Mesendoderm (in vitro differentiated cells): ENCODE measurements around the gene UBA7. TPM values are rescaled to one million over a fixed set of nuclear protein-coding genes. Genes with fewer than 3 reads are reported as not detected.
A peak's percentile ranks its signal among the peaks of the same experiment; 100 is the strongest.

Experiments
- DNase-seq: peaks from one replicate; pipeline ENCODE4 v3.0.0; 2013
- H2AK5ac ChIP-seq: 2 replicates; pipeline ENCODE4 v1.6.1; 2013; ENCODE audit warnings: low read length, inconsistent platforms
- H2BK120ac ChIP-seq: 2 replicates; pipeline ENCODE4 v1.6.1; 2013; ENCODE audit warnings: low read depth, mild to moderate bottlenecking, low read length, moderate library complexity, mixed read lengths
- H2BK15ac ChIP-seq: replicated peaks from 2 replicates; pipeline ENCODE4 v1.6.1; 2013; ENCODE audit warnings: low read depth, mild to moderate bottlenecking, moderate library complexity
- H2BK5ac ChIP-seq: 2 replicates; pipeline ENCODE4 v1.6.1; 2013; ENCODE audit warnings: low read length, inconsistent platforms
- H3K18ac ChIP-seq: 2 replicates; pipeline ENCODE4 v1.6.1; 2013; ENCODE audit warnings: mild to moderate bottlenecking, low read length, mixed read lengths
- H3K23ac ChIP-seq: one replicate; pipeline ENCODE4 v1.6.1; 2013; ENCODE audit warnings: low read length
- H3K27ac ChIP-seq: 2 replicates; pipeline ENCODE4 v1.5.1; 2013; ENCODE audit warnings: low read depth, mild to moderate bottlenecking, inconsistent platforms, low read length, moderate library complexity
- H3K27me3 ChIP-seq: 2 replicates; pipeline ENCODE4 v1.6.1; 2013; ENCODE audit warnings: low read length, control low read depth, mild to moderate bottlenecking, inconsistent platforms; ENCODE audit not compliant: insufficient read depth, poor library complexity
- H3K36me3 ChIP-seq: 2 replicates; pipeline ENCODE4 v1.6.1; 2013; ENCODE audit warnings: low read length, inconsistent platforms; ENCODE audit not compliant: control insufficient read depth, insufficient read depth
- H3K4ac ChIP-seq: one replicate; pipeline ENCODE4 v1.6.1; 2013; ENCODE audit warnings: low read depth, mild to moderate bottlenecking, low read length, moderate library complexity
- H3K4me1 ChIP-seq: 2 replicates; pipeline ENCODE4 v1.6.1; 2013; ENCODE audit warnings: low read depth, low read length, inconsistent platforms; ENCODE audit not compliant: control insufficient read depth
- H3K4me2 ChIP-seq: 2 replicates; pipeline ENCODE4 v1.6.1; 2013; ENCODE audit warnings: low read length
- H3K4me3 ChIP-seq: 2 replicates; pipeline ENCODE4 v1.5.1; 2013; ENCODE audit warnings: mild to moderate bottlenecking, low read length
- H3K56ac ChIP-seq: one replicate; pipeline ENCODE4 v1.6.1; 2013; ENCODE audit warnings: low read length
- H3K79me1 ChIP-seq: 2 replicates; pipeline ENCODE4 v1.6.1; 2013; ENCODE audit warnings: low read length, inconsistent platforms
- H3K79me2 ChIP-seq: 2 replicates; pipeline ENCODE4 v1.6.1; 2013; ENCODE audit warnings: mild to moderate bottlenecking, low read length; ENCODE audit not compliant: control insufficient read depth, insufficient read depth
- H3K9ac ChIP-seq: 2 replicates; pipeline ENCODE4 v1.6.1; 2013; ENCODE audit warnings: low read length, inconsistent platforms
- H4K5ac ChIP-seq: one replicate; pipeline ENCODE4 v1.6.1; 2013; ENCODE audit warnings: low read length
- H4K8ac ChIP-seq: one replicate; pipeline ENCODE4 v1.6.1; 2013; ENCODE audit warnings: low read depth, mild to moderate bottlenecking, control low read depth, low read length, moderate library complexity
- WGBS: extraction: QIAGEN DNeasy Blood & Tissue Kit; methylation state at CpG from one replicate; pipeline ENCODE4 v1.1.7; 2013; ENCODE audit warnings: low lambda C conversion rate, missing lambda C conversion rate; ENCODE audit not compliant: insufficient coverage; ENCODE audit errors: extremely low coverage; 5-methylcytosine and 5-hydroxymethylcytosine counted together
- polyA plus RNA-seq, 2 experiments: library from polyadenylated mRNA; stranded (reverse); fragments of 200-250 nt; gene quantifications; one replicate each; pipeline ENCODE4 v1.2.3, GENCODE V29; 2013

The UBA7 gene
- 0.06 TPM for polyA plus RNA-seq (2013, experiment 1 of 2)
- polyA plus RNA-seq (2013, experiment 2 of 2): 0.17 TPM

- WGBS: no CpG with 5 or more reads among the region's 9 CpGs
- Histone ChIP-seq H2BK15ac (no peak within 1 kb of the TSS), H3K9ac (no peak within 1 kb of the TSS), H3K79me2 (no peaks in the 10 kb centered on the region), H3K56ac (no peak within 1 kb of the TSS), H4K5ac (no peak within 1 kb of the TSS), H3K4me3 (no peak within 1 kb of the TSS), H3K18ac (no peak within 1 kb of the TSS), H2AK5ac (no peak within 1 kb of the TSS), H2BK5ac (no peak within 1 kb of the TSS), H3K23ac (no peak within 1 kb of the TSS), H3K4me1 (no peaks in the 10 kb centered on the region), H3K4me2 (no peak within 1 kb of the TSS), H2BK120ac (no peak within 1 kb of the TSS), H3K79me1 (no peaks in the 10 kb centered on the region), H3K27me3 (no peaks in the 10 kb centered on the region), H4K8ac (no peak within 1 kb of the TSS), H3K27ac (no peak within 1 kb of the TSS), H3K4ac (no peak within 1 kb of the TSS), H3K36me3 (no peaks in the 10 kb centered on the region)
- DNase-seq: no peak
Measured at GRCh38 chr3:49813497-49814174, at the start of gene UBA7. TSS of gene UBA7 (minus strand) at chr3:49813953. CDS start at chr3:49813787, 166 bp downstream.

GRCh38 chr3:49859576-49860305 lies 46.0 kb upstream of the UBA7 start:
- H2BK120ac ChIP-seq: no peak overlapping the region
- no peak overlapping the region for H4K8ac ChIP-seq
- H3K4ac ChIP-seq: no peak overlapping the region
- H3K4me3 ChIP-seq: no peak overlapping the region
- H3K79me2 ChIP-seq: peaks cover 4% of the 10 kb centered on the region
- no peak for DNase-seq
- peaks cover 3% of the 10 kb centered on the region for H3K4me1 ChIP-seq
- no peak overlapping the region for H3K18ac ChIP-seq
- no peak overlapping the region for H3K27ac ChIP-seq
- no peak overlapping the region for H3K56ac ChIP-seq
- H3K79me1 ChIP-seq: peaks cover 4% of the 10 kb centered on the region
- H2AK5ac ChIP-seq: no peak overlapping the region
- H4K5ac ChIP-seq: no peak overlapping the region
- no peaks in the 10 kb centered on the region for H3K36me3 ChIP-seq
- H3K23ac ChIP-seq: no peak overlapping the region
- no peak overlapping the region for H3K9ac ChIP-seq
- H3K27me3 ChIP-seq: no peaks in the 10 kb centered on the region
- no peak overlapping the region for H3K4me2 ChIP-seq
- whole genome bisulfite sequencing: no CpG with 5 or more reads among the region's 12 CpGs
- no peak overlapping the region for H2BK5ac ChIP-seq
- no peak overlapping the region for H2BK15ac ChIP-seq

DNA sequence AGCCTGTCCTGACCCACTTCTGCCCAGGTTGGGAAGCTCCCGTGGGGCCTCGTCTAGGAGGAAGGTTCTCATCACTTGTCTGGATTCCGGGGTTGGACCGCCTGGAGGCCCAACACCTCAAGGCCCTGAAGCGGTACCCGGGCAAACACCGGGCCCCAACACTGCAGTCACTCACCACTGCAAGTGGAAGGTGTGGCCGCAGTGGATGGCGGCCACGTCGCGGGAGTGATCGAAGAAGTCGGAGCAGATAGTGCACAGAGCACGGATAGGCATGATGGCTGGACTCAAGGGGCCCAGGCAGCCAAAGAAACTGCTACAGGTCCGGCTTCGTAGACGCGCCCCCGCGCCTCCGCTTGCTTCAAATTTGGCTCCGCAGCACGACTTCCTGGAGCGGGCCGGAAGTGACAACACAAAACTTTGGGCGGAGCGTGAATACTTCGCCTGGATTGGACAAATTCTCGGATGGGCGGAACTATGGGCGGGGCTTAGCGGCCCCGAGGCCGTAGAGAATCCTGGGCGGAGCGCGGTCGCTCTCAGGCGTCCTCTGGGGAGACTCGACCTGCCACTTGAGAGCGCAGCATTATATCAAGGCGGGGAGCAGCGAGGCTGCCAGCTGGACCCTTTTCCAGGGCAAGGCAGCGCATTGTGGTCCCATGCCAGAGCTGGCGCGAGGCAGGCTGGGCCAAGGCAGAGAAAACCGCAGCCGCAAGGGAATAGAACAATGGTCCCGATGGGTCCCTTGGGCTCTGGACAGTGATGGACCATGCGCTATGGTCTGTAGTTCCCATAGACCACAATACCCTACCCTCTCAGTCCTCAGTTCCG lies 42.6 kb upstream of the UBA7 start, which contains the start of gene TRAIP:
Gene TRAIP (minus strand): TSS at position 384 of the 825 bp plus-strand sequence. CDS start 111 bp downstream, at position 273.
- peak within 1 kb of the TSS; percentile 94 for H3K56ac ChIP-seq
- H4K5ac ChIP-seq: no peak within 1 kb of the TSS
- no peak within 1 kb of the TSS for H3K27ac ChIP-seq
- no peak within 1 kb of the TSS for H2BK5ac ChIP-seq
- no peak within 1 kb of the TSS for H2BK120ac ChIP-seq
- no peaks in the 10 kb centered on the region for H3K36me3 ChIP-seq
- no peaks in the 10 kb centered on the region for H3K27me3 ChIP-seq
- H3K4me2 ChIP-seq: peak within 1 kb of the TSS; percentile 70
- no peak within 1 kb of the TSS for H3K4ac ChIP-seq
- peaks cover 7% of the 10 kb centered on the region for H3K79me1 ChIP-seq
- H3K18ac ChIP-seq: no peak within 1 kb of the TSS
- peak within 1 kb of the TSS; percentile 75 for H3K4me3 ChIP-seq
- no peak within 1 kb of the TSS for H4K8ac ChIP-seq
- H3K23ac ChIP-seq: no peak within 1 kb of the TSS
- no peak within 1 kb of the TSS for H2AK5ac ChIP-seq
- H3K9ac ChIP-seq: peak within 1 kb of the TSS; percentile 88
- H2BK15ac ChIP-seq: no peak within 1 kb of the TSS
- peaks cover 4% of the 10 kb centered on the region for H3K79me2 ChIP-seq
- peak; percentile 96 for DNase-seq
- peaks cover 3% of the 10 kb centered on the region for H3K4me1 ChIP-seq
- no CpG with 5 or more reads among the region's 52 CpGs for WGBS

DNA sequence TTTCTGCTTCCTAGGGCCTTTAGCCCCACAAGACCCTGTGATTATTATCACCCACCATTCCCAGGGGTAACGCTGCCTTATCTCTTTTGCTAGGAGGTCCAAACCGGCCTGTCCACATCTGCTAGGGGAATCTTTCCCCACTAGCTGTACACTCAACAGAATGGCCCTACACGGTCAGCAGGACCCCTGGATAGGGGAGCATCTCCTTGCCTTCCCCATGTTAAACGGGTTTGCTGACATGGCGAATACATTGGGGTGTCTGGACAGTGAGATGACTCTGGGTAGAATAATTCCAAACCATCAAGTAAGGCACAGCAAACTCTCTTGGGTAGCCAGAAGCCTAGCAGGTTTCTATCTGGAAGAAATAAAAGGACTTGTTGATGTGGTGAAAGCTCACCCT lies 41.9 kb upstream of the UBA7 start:
- Histone ChIP-seq H2BK15ac (no peak overlapping the region), H3K18ac (no peak overlapping the region), H3K4ac (no peak overlapping the region), H3K79me2 (peaks cover 4% of the 10 kb centered on the region), H2BK120ac (no peak overlapping the region), H3K27me3 (no peaks in the 10 kb centered on the region), H4K5ac (no peak overlapping the region), H3K4me2 (peak overlapping the region; percentile 56), H3K36me3 (no peaks in the 10 kb centered on the region), H2BK5ac (no peak overlapping the region), H3K79me1 (peaks cover 7% of the 10 kb centered on the region), H3K27ac (no peak overlapping the region), H3K9ac (peak overlapping the region; percentile 88), H3K23ac (no peak overlapping the region), H2AK5ac (no peak overlapping the region), H3K56ac (peak overlapping the region; percentile 94), H4K8ac (no peak overlapping the region), H3K4me3 (peak overlapping the region; percentile 75), H3K4me1 (peaks cover 3% of the 10 kb centered on the region)
- no CpG with 5 or more reads among the region's 5 CpGs for WGBS
- DNase-seq: no peak

GRCh38 chr3:49845694-49846093 lies 31.9 kb upstream of the UBA7 start:
- H3K36me3 ChIP-seq: peaks cover 7% of the 10 kb centered on the region
- WGBS: no CpG with 5 or more reads among the region's 3 CpGs
- no peak overlapping the region for H3K56ac ChIP-seq

More at GRCh38 chr3:49845694-49846093, 31.9 kb upstream of the UBA7 start:
- H4K8ac ChIP-seq: no peak overlapping the region
- no peak overlapping the region for H3K27ac ChIP-seq
- no peak overlapping the region for H3K4ac ChIP-seq
- no peaks in the 10 kb centered on the region for H3K79me2 ChIP-seq
- H2BK120ac ChIP-seq: no peak overlapping the region
- no peaks in the 10 kb centered on the region for H3K4me1 ChIP-seq
- no peak overlapping the region for H3K23ac ChIP-seq
- no peak overlapping the region for H3K9ac ChIP-seq
- no peak overlapping the region for H3K4me2 ChIP-seq
- H2AK5ac ChIP-seq: no peak overlapping the region
- no peak for DNase-seq
- H3K4me3 ChIP-seq: no peak overlapping the region
- H3K27me3 ChIP-seq: no peaks in the 10 kb centered on the region
- no peak overlapping the region for H2BK5ac ChIP-seq
- no peak overlapping the region for H3K18ac ChIP-seq
- H2BK15ac ChIP-seq: no peak overlapping the region
- H3K79me1 ChIP-seq: no peaks in the 10 kb centered on the region
- no peak overlapping the region for H4K5ac ChIP-seq
